GM10847 (cell line): ENCODE data around the gene GATA5.

ENCODE experiments used
- POLR2A ChIP-seq: IDR thresholded peaks from 2 replicates; pipeline ENCODE4 v1.6.1; 2011; ENCODE audit not compliant: insufficient read length; ENCODE audit errors: extremely low read depth

The GATA5 gene

DNA sequence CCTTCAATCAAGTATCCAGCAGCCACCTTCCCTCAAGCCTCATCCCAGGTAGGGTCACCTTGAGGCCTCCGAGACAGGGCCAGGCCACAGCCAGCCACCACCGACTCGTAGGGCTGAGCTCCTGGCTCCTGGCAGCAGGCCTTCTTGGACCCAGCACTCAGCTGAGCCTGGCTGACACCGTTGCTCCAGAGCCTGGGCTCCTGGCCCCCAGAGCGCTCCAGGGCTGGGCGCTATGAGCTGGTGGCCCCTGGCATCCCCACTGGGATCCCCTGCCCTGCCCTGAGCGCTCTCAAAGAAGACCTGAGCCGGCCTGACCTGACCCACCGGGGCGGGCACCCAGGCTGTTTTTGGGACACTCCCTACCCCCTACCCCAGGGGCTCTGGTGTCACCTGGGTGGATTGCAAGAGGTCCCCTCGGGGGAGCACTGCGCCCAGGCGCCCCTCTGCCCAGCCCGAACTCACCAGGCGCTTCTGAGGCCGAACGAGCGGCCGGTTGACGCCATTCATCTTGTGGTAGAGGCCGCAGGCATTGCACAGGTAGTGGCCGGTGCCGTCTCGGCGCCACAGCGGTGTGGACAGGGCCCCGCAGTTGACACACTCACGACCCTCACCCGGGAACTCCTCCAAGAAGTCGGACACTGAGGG is 2.7 kb downstream of the GATA5 start:
- TF ChIP-seq POLR2A: no peak

GRCh38 chr20:62472138-62472940 is 3.5 kb downstream of the GATA5 start:
- no peak for TF ChIP-seq POLR2A

GRCh38 chr20:62470459-62470858 is 5.3 kb downstream of the GATA5 start:
- no peak for TF ChIP-seq POLR2A

- no peak for TF ChIP-seq POLR2A
Measured at GRCh38 chr20:62470001-62470400, 5.8 kb downstream of the GATA5 start.

DNA sequence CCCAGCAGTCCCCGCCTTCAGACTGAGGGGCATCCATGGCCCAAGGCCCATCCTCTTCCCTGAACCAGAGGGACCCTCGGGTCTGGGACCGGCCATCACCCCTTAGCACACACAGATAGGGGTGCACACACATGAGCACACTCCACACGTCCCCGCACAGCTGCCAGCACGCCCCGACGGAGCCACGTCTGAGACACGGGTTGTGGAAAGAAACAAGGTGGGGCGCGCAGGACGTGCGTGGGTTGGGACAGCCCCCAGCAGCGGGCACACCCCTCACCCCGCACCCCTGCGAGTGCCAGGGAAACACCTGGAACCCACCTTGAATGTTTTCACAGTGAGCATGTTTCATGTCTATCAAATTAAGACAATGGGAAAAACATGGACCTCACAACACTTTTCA is 6.4 kb downstream of the GATA5 start:
- TF ChIP-seq POLR2A: no peak

- TF ChIP-seq POLR2A: no peak
Measured at GRCh38 chr20:62466806-62467537, 8.8 kb downstream of the GATA5 start.

- TF ChIP-seq POLR2A: no peak
Measured at GRCh38 chr20:62466072-62466760, 9.6 kb downstream of the GATA5 start.

DNA sequence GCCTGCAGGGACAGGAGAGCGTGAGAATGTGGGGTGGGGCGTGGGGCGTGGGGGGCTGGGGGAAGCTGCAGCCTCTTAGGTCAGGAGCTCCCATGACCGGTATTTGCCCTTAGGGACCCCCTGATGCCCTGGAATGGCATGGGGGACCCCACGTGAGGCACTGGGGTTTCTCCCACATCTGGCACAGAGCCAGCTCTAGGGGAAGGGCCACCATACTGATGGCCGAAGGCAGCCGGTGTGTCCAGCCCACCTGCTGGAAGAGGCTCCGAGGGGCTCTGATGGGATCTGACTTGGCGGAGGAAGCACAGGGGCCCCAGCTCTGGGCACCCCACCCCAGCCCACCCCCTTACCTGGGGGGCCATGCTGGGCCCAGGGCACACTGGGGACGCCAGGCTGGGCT is 10.8 kb downstream of the GATA5 start:
- no peak for TF ChIP-seq POLR2A

GRCh38 chr20:62464425-62464770 is 11.4 kb downstream of the GATA5 start:
- no peak for TF ChIP-seq POLR2A

GRCh38 chr20:62463651-62464424 is 12.0 kb downstream of the GATA5 start:
- no peak for TF ChIP-seq POLR2A

DNA sequence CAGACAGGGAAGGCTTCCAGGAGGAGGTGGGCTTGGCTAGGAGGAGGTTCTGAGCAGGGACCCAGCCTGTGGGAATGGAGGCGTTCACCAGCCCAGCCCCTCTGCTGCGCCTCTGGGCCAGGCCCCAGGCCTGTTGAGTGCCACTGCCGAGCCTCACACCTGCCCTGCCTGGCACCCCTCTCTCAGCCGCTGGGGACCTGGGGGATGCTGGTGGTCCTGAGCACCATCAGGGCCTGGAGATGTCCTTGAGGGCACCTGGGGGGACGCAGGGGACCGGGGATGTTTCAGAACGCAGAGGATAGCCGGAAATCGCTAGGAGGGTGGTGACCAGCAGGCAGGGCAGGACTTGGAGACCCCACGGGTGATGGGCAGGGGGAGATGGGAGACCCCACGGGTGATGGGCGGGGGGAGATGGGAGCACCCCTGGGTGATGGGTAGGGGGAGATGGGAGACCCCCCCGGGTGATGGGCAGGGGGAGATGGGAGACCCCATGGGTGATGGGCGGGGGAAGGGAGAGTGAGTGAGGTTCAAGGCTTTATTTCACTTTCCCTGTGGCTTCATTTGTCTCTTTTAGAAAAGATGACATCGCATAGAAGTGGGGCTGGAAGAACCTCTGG is 12.7 kb downstream of the GATA5 start:
- TF ChIP-seq POLR2A: no peak

GRCh38 chr20:62461834-62462233 is 14.0 kb downstream of the GATA5 start:
- no peak for TF ChIP-seq POLR2A

GRCh38 chr20:62461157-62461556 is 14.6 kb downstream of the GATA5 start:
- no peak for TF ChIP-seq POLR2A

DNA sequence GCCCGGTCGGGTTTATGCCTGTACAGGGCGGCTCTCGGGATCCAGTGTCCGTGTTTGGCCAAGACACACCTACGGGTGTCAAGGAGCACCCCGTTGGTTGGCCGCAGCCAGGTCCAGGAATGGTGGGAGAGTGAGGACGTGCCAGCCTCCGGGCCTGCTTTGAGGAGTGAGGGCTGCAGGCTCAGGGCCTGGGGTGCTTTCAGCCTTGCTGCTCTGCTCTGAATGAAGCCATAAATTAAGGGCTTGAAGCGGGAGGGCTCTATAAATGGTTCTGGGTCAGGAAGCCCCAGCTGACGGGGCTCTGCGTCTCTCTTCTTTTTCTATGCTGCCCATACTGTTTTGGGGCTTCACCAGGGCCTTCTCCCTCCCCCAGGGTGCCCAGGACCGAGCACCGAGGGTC is 15.1 kb downstream of the GATA5 start:
- TF ChIP-seq POLR2A: no peak

DNA sequence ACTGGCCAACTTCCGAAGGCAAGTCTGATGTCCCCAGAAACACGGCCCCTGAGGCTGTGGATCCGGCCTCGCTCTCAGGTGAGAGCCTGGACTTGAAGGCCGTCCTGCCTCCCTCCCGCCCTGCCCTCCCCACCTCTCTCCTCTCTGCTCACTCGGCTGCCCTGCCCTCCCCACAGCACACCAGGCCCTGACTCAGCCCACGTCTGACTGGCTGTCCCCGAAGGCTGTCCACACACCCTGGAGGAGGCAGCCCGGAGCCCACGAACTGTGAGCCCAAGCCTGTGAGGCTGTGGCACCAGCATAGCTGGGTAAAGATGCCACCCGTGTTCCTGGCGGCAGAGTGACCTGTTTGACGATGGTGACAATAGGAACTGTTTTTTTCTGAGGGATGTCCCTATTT is 16.3 kb downstream of the GATA5 start:
- no peak for TF ChIP-seq POLR2A
